ENCODE results near the gene RFX1.
A peak's percentile ranks its signal among the peaks of the same experiment; 100 is the strongest.
"Not testable (repeated sequence)": the region's sequence is repeated elsewhere in the genome, so short reads cannot be mapped to it uniquely, and the experiment has no call there.

Gene RFX1

DNA sequence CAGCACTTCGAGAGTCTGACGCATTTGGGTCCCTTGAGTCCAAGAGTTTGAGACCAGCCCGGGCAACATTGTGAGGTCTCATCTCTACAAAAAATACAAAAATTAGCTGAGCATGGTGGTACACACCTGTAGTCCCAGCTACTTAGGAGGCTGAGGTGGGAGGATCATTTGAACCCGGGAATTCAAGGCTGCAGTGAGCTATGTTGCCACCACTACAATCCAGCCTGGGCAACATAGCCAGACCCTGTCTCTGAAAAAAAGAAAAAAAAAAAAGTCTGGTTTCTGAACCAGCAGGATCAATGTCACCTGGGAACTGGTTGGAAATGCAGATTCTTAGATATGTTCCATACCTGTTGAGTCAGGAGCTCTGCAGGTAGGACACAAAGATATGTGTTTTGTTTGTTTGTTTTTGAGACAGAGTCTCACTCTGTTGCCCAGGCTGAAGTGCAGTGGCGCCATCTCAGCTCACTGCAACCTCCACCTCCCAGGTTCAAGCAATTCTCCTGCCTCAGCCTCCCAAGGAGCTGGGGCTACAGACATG, 20.6 kb upstream of the RFX1 start:
- not testable (repeated sequence) for DNase-seq

DNA sequence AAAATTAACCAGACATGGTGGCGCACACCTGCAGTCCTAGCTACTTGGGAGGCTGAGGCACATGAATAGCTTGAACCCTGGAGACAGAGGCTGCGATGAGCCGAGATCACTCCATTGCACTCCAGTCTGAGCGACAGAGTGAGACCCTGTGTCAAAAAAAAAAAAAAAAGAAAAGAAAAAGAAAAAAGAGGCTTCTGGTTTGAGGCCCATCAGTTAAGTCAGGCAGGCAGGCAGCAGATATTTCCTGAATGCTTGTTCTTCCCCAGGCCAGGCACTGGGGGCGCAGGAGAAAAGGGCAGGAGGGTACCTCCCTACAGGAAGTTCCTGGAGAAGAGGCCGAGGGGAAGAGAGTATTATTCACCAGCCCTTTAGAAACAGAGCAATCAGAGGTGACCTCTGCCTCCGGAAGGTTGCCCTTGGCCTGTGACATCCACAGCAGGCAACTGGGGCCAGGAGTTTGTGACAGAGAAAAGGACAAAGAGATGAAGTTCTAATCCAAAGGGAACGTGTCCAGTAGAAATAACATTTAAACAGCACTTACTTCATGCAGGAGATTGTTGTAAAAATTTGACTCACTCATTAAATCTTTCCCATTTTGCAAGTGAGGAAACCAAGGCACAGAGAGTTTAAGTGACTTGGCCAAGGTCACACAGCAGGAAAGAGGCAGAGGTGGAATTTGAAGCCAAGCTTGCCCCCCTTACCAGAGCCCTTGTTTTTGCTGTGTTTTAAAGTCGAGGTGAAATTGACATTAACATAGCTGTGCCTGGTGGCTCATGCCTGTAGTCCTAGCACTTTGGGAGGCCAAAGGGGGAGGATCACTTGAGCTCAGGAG, 17.5 kb upstream of the RFX1 start:
- no peak for DNase-seq

DNA sequence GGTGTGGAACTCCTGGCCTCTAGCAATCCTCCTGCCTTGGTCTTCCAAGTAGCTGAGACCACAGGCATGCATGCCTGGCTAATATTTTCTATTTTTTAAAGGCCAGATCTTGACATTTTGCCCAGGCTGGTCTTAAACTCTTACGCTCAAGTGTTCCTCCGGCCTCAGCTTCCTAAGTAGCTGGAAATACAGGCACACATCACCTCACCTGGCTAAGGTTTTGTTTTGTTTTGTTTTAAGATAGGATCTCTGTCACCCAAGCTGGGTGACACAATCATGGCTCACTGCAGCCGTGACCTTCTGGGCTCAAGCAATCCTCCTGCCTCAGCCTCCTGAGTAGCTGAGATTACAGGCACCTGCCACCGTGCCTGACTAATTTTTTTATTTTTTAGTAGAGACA, 16.3 kb upstream of the RFX1 start:
- DNase-seq: no peak

DNA sequence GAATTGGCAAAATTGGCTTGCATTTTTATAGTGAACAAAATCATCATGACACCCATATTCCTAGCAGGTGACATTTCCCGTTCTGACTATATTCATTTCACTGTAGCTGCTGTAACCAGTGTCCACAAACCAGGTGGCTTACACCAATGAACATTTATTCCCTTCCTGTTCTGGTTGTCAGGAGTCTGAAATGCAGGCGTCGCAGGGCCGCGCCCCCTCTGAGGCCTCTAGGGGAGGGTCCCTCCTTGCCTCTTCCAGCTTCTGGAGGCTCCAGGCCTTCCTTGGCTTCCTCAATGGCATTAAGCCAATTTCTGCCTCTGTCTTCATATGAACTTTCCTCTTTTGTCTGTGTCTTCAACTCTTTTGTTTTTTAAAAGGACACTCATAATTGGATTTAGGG, 15.4 kb upstream of the RFX1 start:
- no peak for DNase-seq

DNA sequence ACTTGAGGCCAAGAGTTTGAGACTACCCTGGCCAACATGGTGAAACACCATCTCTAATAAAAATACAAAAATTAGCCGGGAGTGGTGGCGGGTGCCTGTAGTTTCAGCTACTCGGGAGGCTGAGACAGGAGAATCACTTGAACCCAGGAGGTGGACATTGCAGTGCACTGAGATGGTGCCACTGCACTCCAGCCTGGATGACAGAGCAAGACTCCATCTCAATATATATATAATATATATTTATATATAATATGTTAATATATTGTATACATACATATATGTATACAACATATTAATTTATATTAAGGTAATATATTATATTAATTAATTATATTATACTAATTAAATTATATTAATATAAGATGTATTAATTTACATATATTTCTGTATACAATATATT, 13.6 kb upstream of the RFX1 start:
- DNase-seq: not testable (repeated sequence)

DNA sequence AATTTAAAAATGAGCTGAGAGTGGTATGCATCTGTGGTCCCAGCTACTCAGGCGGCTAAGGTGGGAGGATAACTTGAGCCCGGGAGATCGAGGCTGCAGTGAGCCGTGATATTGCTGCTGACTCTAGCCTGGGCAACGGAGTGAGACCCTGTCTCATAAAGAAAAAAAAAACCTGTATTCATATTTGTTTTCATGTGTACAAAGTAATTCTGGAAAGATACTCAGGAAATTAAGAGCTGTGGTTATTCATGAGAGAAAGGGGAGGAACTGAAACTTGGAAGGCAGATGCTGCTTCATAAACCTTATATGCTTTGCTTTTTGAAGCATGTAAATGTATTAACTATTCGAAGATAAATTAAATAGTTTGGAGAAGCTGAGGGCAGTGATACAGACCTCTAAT, 13.0 kb upstream of the RFX1 start:
- DNase-seq: no peak

DNA sequence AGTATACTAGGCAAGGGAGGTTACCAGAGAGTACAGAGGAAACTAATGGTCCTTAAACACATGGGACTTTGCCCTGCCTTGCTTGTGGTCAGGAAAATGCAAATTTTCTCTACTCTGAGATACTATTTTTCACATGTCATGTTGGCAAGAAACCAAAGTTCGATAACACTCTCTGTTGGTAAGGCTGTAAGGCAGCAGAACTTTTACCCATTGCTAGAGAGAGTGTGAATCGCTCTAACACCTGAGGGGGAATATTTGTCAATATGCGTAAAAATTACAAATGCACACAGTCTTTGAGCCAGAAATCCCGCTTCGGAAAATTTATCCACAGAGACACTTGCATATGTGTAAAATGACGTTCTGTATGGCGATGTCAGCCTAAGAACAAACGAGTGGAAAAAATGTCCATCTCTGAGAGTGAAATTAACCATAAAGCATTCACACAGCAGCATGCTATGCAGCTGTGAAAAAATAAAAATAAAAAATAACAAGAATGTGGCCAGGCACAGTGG, 9.5 kb upstream of the RFX1 start:
- no peak for DNase-seq

DNA sequence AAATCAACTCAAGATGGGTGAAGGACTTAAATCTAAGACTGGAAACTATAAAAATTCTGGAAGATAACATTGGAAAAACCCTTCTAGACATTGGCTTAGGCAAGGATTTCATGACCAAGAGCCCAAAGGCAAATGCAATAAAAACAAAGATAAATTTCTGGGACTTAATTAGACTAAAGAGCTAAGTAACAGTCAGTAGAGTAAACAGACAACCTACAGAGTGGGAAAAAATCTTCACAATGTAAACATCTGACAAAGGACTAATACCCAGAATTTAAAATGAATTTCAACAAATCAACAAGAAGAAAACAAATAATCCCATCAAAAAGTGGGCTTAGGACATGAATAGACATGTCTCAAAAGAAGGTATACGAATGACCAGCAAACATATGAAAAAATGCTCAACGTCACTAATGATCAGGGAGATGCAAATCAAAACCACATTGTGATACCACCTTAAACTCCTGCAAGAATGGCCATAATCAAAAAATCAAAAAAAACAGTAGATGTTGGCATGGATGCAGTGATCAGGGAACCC, 6.3 kb upstream of the RFX1 start:
- no peak for DNase-seq

DNA sequence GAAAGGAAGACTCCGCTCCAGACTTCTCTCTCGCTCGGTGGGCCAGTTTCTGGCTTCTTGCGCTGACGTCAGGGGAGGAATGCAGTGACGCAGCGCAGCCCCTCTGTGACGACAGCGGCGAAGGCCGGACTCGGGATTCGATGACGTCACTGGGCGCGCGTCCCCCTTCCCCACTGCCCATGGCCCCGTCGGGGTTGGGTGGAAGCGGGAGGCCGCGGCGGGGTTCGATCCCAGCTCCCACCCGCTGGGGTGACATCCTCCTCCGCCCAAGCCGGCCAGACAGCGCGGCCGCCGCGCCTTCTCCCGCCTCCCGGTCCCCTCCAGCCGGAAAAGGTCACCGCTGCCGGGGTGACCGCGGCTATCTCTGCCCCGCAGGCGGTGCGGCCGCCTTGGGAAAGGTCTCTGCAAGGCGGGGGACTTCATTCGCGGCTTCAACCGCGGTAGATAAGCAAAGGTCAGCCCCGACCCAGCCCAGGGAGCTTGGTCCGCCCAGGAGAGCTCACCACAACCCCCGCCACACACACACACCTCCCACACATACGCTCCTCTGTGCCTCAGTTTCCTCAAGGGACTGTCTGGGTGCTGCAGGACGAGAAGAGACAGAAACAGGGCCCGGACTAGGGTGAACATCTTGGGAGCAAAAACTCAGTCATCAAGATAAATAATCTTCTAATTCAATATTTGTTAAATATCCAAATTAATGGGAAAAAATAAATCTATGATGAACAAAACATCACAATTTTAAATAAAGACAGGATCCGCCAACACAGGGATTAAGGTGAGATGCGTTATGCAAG, 844 bp upstream of the RFX1 start:
- DNase-seq: no peak

DNA sequence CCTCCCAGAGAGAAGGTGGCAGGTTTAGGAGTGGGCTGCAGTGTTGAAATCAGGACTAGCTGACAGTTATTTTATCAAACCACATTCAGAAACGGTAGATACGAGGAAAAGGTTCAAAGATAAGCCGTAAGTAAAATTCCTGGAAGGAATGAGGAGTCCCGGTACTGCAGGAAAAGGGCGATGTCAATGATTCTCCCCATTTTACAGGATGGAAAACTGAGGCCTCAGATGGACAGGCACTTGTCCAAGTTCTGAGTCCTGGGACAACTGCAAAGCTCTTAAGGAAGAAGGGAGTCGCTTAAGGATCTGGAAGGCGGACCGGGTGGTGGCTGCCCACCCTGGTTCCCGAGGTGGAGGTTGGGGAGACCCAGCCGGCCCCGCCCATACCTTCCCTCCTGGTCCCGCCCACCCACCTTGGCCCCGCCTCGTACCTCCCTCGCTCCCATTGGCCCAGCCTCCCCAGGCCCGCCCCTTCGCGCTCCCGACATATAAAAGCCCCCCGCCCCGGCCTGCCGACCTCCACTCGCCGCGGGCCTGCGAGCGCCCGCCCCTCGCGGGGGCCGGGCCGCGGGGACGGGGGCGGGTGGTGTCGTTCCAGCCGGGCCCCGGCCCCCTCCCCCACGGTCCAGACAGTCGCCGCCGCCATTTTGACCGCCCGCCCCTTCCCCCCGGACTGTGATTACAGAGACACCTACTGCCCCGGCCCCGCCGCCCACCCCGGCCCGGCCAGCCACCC, 603 bp downstream of the RFX1 start:
- peak; percentile 95 for DNase-seq

DNA sequence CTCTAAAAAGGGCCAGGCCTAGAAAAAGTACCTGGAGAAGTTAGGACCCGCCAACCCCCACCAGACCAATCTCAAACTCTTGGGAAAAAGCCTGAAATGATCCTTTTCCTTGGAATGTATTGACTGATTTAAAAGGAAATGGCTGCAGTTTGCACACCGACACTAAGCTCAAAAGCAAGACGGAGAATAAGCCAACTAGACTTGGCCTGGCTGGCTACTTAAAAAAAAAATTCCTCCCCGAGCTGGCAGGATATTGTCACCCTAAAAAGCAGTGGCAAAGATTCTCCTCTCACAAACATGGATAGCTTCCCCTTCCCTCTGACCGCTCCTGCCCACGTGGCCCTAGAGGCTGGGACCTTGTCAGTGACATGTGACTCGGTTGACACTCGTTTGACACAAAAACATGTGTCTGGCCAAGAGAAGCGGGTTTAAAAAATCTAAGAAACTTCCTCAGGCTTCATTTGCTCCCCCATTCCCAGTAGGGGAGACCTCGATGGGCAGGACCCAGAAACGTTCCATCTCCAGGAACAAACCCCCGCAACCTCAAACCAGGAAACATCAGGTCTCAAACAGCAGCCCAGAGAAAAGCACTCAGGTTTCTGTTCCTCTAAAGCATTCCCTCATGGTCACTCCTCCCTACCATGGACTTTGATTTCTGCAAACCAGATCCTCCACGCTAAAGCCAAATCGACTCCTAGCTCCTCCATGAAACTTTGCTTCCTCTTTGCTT, 1.3 kb downstream of the RFX1 start:
- no peak for DNase-seq

DNA sequence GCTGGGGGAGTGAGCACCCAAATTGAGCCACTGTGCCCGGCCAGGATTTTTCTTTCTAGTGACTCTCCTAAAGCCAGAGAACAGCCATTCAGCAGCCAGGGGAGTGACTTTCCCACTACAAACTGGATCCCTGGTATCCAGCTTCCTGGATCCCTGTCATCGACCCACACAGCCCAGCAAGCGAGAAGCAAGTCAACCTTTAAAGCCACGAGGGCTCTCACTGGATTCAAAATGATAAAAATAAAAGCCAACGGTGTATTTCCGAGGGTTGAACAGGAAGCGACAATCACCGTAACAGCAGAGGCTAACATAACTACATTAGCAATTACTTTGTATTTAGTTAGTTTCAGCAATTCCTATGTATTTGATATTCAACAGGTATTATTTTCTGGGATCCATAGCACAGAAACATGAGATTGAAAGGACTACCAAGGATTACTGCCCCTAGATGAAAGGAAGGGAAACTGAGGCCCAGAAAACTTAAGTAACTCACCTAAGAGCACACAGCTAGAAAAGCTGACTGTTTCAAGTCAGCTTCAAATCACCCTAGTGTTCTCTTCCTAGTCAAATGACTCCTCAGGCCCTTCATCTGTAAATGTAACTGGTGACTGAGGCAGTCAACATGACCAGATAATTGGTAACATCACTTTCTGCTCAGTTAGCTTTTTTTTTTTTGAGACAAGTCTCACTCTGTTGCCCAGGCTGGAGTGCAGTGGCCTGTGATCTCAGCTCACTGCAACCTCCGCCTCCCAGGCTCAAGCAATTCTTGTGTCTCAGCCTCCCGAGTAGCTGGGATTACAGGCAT, 2.7 kb downstream of the RFX1 start:
- no peak for DNase-seq

DNA sequence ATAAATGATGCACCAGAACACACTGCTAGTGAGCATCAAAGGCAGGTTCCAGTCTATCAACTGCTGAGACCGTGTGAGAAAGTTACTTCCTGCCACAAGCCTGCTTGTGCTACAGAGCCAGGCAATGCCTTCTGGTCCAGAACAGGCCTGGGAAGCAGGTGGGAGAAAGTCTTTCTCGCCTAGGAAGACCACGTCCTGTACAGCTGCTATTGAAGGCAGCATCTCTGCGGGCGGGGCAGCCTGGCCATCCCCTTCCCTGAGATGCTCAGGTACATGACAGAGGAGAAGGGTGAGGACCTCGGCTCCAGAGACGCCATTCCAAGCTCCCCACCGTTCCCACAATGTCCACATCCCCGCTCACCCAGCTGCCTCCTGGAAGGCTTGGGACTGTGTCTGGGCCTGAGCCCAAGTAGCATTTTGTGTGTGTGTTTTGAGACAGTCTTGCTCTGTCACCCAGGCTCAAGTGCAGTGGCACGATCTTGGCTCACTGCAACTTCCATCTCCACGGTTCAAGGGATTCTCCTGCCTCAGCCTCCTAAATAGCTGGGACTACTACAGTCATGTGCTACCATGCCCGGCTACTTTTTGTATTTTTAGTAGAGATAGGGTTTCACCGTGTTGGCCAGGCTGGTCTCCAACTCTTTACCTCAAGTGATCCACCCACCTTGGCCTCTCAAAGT, 3.4 kb downstream of the RFX1 start:
- no peak for DNase-seq

DNA sequence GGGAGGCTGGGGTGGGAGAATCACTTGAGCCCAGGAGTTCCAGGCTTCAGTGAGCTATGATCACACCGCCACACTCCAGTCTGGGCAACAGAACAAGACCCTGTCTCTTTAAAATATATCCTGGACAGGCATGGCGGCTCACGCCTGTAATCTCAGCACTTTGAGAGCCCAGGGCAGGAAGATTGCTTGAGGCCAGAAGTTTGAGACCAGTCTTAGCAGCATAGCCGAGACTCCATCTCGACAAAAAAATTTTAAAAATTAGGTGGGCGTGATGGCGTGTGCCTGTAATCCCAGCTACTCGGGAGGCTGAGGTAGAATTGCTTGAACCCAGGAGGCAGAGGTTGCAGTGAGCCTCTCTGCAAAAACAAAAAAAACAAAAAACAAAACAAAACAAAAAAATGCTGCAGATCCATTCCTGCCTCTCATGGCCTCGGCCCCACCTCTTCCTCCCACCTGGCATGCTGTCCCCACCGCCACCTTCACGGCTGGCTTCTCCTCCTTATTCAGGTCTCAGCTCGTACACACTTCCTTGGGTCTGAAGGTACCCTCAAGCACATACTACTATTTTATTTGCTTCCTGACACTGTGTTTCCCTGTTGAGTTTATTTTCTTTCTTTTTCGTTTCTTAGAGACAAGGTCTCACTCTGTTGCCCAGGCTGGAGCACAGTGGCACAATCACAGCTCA, 5.3 kb downstream of the RFX1 start:
- DNase-seq: no peak

DNA sequence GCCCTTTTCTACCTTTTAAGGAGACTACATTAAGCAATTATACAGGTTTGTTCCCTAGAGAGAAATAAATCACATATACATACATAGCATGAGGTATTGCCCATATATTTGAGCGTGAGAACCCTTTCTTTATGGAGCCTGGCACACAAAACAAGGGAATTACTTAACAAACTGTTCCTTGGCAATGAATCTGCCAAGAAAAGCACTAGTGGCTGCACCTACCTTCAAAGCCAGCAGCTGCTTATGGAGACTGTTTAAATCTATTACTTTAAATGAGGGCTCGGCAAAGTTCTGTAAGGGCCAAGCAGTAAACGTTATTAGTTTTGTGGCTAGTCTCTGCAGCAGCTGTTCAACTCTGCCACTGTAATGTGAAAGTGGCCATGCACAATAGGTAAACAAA, 7.0 kb downstream of the RFX1 start:
- DNase-seq: no peak

DNA sequence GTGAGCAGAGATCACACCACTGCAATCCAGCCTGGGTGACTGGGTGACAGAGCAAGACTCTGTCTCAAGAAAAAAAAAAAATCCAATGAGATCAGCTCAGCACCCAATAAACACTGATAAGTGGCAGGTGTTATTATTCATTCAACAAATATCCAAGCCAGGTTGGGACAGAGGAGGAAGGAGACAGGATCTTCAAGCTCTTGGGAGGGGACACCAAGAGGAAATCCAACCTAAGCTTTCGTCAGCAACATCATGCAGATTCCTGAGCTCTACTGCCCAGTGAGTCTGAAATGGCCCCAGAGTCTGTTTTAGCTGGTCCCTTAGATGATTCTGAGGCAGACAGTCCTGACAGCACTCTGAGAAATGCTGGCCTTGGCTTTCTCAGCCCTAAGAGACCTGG, 7.7 kb downstream of the RFX1 start:
- no peak for DNase-seq

DNA sequence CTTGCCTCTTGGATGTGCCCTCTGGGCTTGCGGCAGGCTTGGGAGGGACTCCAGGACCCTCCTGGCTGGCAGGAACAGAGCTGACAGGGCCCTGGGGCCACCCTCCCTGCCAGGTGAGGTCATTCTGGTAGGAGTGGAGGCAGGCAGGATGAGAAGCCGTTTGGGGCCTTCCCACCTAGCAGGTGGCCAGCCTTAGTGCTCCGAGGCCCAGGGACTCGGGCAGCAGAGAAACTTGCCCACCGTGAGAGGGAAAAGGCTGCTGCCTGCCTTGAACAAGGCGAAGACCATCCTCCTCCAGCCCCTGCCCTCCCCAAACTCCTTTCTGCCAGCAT, 8.5 kb downstream of the RFX1 start:
- no peak for DNase-seq

DNA sequence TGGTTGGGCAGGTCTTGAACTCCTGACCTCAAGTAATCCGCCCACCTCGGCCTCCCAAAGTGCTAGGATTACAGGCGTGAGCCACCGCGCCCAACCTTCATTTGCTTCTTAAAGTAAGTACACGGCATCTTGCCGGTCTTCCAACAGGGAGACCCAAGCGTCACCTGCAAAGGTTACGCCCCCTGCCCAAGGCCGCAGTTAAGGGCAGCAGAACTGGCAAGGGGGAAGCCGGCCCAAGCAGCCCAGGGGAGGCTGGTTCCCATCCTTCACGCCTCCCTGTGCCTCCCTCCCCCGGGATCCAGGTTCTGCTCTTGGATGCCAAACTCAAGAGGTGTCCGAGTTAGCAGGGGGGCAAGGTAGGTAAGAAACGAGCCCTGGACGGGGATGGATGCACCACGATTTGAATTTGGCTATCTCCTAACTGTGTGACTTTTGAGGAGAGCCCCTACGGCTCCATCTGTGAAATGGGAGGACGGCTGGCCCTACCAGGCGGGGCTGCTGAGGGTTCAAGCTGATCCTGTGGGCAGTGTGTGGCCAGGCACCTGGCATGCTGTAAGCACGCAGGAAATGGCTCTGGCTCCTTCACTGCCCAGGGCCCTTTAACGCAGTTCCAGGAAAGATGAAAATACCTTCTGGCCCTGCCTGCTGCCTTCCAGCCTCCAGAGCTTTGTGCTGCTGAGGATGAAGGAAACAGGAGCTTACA, 9.0 kb downstream of the RFX1 start:
- DNase-seq: no peak
